ENCODE measurements around the gene SYCE3.

Gene SYCE3

DNA sequence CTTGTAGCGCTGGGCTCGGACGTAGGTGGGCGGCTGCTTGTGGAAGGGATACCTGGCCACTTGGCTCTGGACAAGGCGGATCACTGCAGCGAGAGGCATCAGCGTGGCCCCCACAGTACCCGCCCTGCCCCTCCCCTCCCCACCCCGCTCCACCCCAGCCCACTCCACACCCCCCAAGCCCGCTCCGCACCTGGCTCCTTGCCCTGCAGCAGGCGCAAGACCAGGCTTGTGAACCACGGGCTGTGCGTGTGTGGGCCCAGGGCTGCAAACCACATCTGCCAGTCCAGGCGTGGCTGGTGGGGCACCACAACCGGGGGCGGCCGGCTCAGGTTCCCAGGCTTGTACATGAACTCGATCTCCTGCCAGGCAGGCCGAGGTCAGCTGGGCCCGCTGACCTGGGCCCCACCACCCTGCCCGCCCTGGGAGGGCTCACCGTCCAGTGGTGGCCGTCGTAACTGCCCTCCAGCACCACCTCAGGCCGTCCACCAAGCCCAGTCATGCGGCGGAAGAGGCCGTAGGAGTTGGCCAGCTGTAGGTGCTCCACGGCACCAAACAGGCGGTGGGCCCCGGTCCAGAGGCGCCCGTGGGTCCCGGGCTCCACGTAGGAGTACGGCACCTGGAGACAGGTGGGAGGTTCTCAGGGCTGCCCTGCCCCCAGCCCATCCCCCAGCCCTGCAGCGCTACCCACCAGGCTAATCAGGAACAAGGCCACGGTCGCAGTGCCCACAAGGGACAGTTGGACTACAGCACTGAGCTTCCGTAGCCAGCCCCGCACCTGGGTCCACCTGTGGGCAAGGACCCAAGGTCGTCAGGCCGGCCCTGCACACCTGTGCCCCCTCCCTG lies 58.1 kb downstream of the SYCE3 start:
- TF ChIP-seq, protein P1, sequence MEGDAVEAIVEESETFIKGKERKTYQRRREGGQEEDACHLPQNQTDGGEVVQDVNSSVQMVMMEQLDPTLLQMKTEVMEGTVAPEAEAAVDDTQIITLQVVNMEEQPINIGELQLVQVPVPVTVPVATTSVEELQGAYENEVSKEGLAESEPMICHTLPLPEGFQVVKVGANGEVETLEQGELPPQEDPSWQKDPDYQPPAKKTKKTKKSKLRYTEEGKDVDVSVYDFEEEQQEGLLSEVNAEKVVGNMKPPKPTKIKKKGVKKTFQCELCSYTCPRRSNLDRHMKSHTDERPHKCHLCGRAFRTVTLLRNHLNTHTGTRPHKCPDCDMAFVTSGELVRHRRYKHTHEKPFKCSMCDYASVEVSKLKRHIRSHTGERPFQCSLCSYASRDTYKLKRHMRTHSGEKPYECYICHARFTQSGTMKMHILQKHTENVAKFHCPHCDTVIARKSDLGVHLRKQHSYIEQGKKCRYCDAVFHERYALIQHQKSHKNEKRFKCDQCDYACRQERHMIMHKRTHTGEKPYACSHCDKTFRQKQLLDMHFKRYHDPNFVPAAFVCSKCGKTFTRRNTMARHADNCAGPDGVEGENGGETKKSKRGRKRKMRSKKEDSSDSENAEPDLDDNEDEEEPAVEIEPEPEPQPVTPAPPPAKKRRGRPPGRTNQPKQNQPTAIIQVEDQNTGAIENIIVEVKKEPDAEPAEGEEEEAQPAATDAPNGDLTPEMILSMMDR (IDR thresholded peaks at IDR 0.05) = no peak
- no peak for TF ChIP-seq ZFX (IDR thresholded peaks at IDR 0.05; ENCODE audit: borderline replicate concordance)
- H3K27ac ChIP-seq = no peak overlapping the region

DNA sequence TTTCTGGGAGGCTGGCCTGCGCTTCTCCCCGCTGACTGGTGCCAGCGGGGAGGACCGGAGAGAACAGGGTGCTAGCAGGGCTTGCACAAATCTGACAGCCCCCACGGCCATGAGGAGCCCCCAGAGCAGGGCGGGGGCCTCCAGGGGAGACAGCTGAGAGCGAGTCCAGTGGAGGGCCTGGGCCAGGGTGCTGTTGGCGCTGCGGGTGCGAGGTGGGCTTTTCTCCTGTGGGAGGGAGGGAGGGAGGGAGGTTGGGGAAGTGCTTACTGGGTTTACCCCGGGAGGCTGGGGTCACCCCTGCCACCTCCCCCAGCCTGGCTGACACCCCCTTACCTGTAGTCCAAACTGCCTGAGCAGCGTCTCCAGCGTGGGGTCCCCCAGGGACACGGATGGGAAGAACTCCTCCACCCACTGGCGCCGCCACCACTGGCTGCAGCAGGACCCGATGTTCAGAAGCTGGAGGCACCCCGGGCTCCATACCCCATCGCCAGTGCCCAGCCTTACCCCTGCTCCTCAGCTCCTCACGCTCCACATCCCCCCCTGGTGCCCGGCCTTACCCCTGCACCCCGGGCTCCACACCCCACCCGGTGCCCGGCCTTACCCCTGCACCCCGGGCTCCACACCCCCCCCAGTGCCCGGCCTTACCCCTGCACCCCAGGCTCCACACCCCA lies 59.1 kb downstream of the SYCE3 start:
- no peak overlapping the region for H3K27ac ChIP-seq
- TF ChIP-seq, protein P1 (IDR thresholded peaks at IDR 0.05) = no peak
- no peak for TF ChIP-seq ZFX (IDR thresholded peaks at IDR 0.05; ENCODE audit: borderline replicate concordance)

GRCh38 chr22:50502628-50503474 lies 59.9 kb downstream of the SYCE3 start:
- TF ChIP-seq, protein P1 (IDR thresholded peaks at IDR 0.05) = no peak
- TF ChIP-seq ZFX (IDR thresholded peaks at IDR 0.05; ENCODE audit: borderline replicate concordance) = no peak
- H3K27ac ChIP-seq = peak overlapping the region; percentile 33; the same call in 1 of the 2 replicates

GRCh38 chr22:50502096-50502495 lies 60.6 kb downstream of the SYCE3 start:
- H3K27ac ChIP-seq = peak overlapping the region; percentile 33
- TF ChIP-seq, protein P1 (IDR thresholded peaks at IDR 0.05) = no peak
- no peak for TF ChIP-seq ZFX (IDR thresholded peaks at IDR 0.05; ENCODE audit: borderline replicate concordance)
